H9 (cell line): ENCODE results near the gene DPP10. TPM values are rescaled to one million over a fixed set of nuclear protein-coding genes. Genes with fewer than 3 reads are reported as not detected.

ENCODE experiments used
- DNase-seq: peaks from one replicate; pipeline ENCODE4 v3.0.0-alpha.2; 2017
- H2AFZ ChIP-seq: one replicate; pipeline ENCODE4 v1.6.1; 2013; ENCODE audit warnings: mild to moderate bottlenecking, low read length, control low read depth, moderate library complexity
- H2AK5ac ChIP-seq: 2 replicates; pipeline ENCODE4 v1.6.1; 2013; ENCODE audit warnings: low read length, control low read depth, mixed read lengths; ENCODE audit not compliant: insufficient read length
- H2BK120ac ChIP-seq: one replicate; pipeline ENCODE4 v1.6.1; 2013; ENCODE audit warnings: low read depth, mild to moderate bottlenecking, low read length, control low read depth, inconsistent platforms; ENCODE audit not compliant: poor library complexity, severe bottlenecking
- H2BK12ac ChIP-seq: 2 replicates; pipeline ENCODE4 v1.6.1; 2013; ENCODE audit warnings: low read length, control low read depth, mixed read lengths, low read depth; ENCODE audit not compliant: insufficient read length
- H2BK15ac ChIP-seq: 2 replicates; pipeline ENCODE4 v1.6.1; 2013; ENCODE audit warnings: low read depth, low read length, control low read depth
- H2BK20ac ChIP-seq: one replicate; pipeline ENCODE4 v1.6.1; 2013; ENCODE audit warnings: low read depth, mild to moderate bottlenecking, low read length, control low read depth, inconsistent platforms; ENCODE audit not compliant: poor library complexity, severe bottlenecking
- H2BK5ac ChIP-seq: 2 replicates; pipeline ENCODE4 v1.6.1; 2013; ENCODE audit warnings: low read length, control low read depth, mixed read lengths; ENCODE audit not compliant: insufficient read length
- H3K14ac ChIP-seq: 2 replicates; pipeline ENCODE4 v1.6.1; 2013; ENCODE audit warnings: low read length, control low read depth; ENCODE audit not compliant: insufficient read depth
- H3K18ac ChIP-seq: 2 replicates; pipeline ENCODE4 v1.6.1; 2013; ENCODE audit warnings: low read depth, mild to moderate bottlenecking, mixed read lengths, low read length, control low read depth; ENCODE audit not compliant: insufficient read length
- H3K23ac ChIP-seq: 2 replicates; pipeline ENCODE4 v1.6.1; 2013; ENCODE audit warnings: low read length, control low read depth, mixed read lengths, low read depth; ENCODE audit not compliant: insufficient read length
- H3K23me2 ChIP-seq: 2 replicates; pipeline ENCODE4 v1.6.1; 2013; ENCODE audit warnings: low read depth, mild to moderate bottlenecking, mixed read lengths, low read length, control low read depth; ENCODE audit not compliant: insufficient read length, poor library complexity, severe bottlenecking
- H3K27ac ChIP-seq: 2 replicates; pipeline ENCODE4 v1.5.1; 2013; ENCODE audit warnings: low read length, control low read depth, mixed read lengths, low read depth; ENCODE audit not compliant: insufficient read length
- H3K27me3 ChIP-seq: 2 replicates; pipeline ENCODE4 v1.6.1; 2013; ENCODE audit warnings: low read length, control low read depth, inconsistent platforms; ENCODE audit not compliant: insufficient read depth
- H3K4ac ChIP-seq: 2 replicates; pipeline ENCODE4 v1.6.1; 2013; ENCODE audit warnings: low read depth, mild to moderate bottlenecking, control low read depth, inconsistent platforms, low read length, moderate library complexity
- H3K4me1 ChIP-seq: 2 replicates; pipeline ENCODE4 v1.6.1; 2013; ENCODE audit warnings: low read length, control low read depth, inconsistent platforms; ENCODE audit not compliant: insufficient read depth
- H3K4me2 ChIP-seq: 2 replicates; pipeline ENCODE4 v1.6.1; 2013; ENCODE audit warnings: low read length, control low read depth, mixed read lengths; ENCODE audit not compliant: insufficient read length, insufficient read depth
- H3K56ac ChIP-seq: 2 replicates; pipeline ENCODE4 v1.6.1; 2013; ENCODE audit warnings: low read depth, mild to moderate bottlenecking, mixed read lengths, low read length, control low read depth; ENCODE audit not compliant: insufficient read length
- H3K79me1 ChIP-seq: 2 replicates; pipeline ENCODE4 v1.6.1; 2013; ENCODE audit warnings: low read depth, mild to moderate bottlenecking, moderate library complexity, low read length, control low read depth, inconsistent platforms; ENCODE audit not compliant: insufficient read depth, poor library complexity, severe bottlenecking
- H3K79me2 ChIP-seq: 2 replicates; pipeline ENCODE4 v1.6.1; 2013; ENCODE audit warnings: low read length, control low read depth, inconsistent platforms; ENCODE audit not compliant: insufficient read depth
- H3K9ac ChIP-seq: 2 replicates; pipeline ENCODE4 v1.6.1; 2013; ENCODE audit warnings: low read length, control low read depth, mixed read lengths; ENCODE audit not compliant: insufficient read length; ENCODE audit errors: extremely low read depth
- H3K9me3 ChIP-seq: one replicate; pipeline ENCODE4 v1.6.1; 2013; ENCODE audit warnings: low read depth, low read length, inconsistent platforms; ENCODE audit not compliant: control insufficient read depth
- H3T11ph ChIP-seq: one replicate; pipeline ENCODE4 v1.6.1; 2013; ENCODE audit warnings: mild to moderate bottlenecking, low read length, control low read depth, inconsistent platforms
- H4K20me1 ChIP-seq: one replicate; pipeline ENCODE4 v1.6.1; 2013; ENCODE audit not compliant: control insufficient read depth, insufficient read length, insufficient read depth
- H4K5ac ChIP-seq: 2 replicates; pipeline ENCODE4 v1.6.1; 2013; ENCODE audit warnings: low read depth, mild to moderate bottlenecking, mixed read lengths, low read length, control low read depth; ENCODE audit not compliant: insufficient read length
- H4K8ac ChIP-seq: replicated peaks from 2 replicates; pipeline ENCODE4 v1.6.1; 2013; ENCODE audit warnings: low read length, control low read depth, mixed read lengths, low read depth; ENCODE audit not compliant: insufficient read length
- H4K91ac ChIP-seq: 2 replicates; pipeline ENCODE4 v1.6.1; 2013; ENCODE audit warnings: low read depth, mild to moderate bottlenecking, moderate library complexity, mixed read lengths, low read length, control low read depth; ENCODE audit not compliant: insufficient read length
- H3K27ac Mint-ChIP-seq, 3 experiments: 2 replicates in 2 of 3; 3 replicates in 1 of 3; pipeline ENCODE4 v1.8.0; 2020 to 2021; ENCODE audit warnings: mixed read lengths in 3 of 3, mild to moderate bottlenecking in 1 of 3, moderate library complexity in 1 of 3
- H3K27me3 Mint-ChIP-seq: 2 replicates; pipeline ENCODE4 v1.8.0; 2021; ENCODE audit warnings: low read depth, mild to moderate bottlenecking, moderate library complexity, mixed read lengths
- H3K36me3 Mint-ChIP-seq, 3 experiments: 2 replicates in 2 of 3; 3 replicates in 1 of 3; pipeline ENCODE4 v1.8.0; 2020 to 2021; ENCODE audit warnings: low read depth in 3 of 3, mixed read lengths in 3 of 3; ENCODE audit not compliant: insufficient read depth in 1 of 3
- H3K4me1 Mint-ChIP-seq, 2 experiments: 2 replicates each; pipeline ENCODE4 v1.8.0; 2020; ENCODE audit warnings: mixed read lengths in 2 of 2
- H3K4me3 Mint-ChIP-seq, 2 experiments: 2 replicates in 1 of 2; 3 replicates in 1 of 2; pipeline ENCODE4 v1.8.0; 2020 to 2021; ENCODE audit warnings: mild to moderate bottlenecking in 2 of 2, mixed read lengths in 2 of 2, moderate library complexity in 1 of 2
- H3K9me3 Mint-ChIP-seq, 2 experiments: 2 replicates in 1 of 2; 3 replicates in 1 of 2; pipeline ENCODE4 v1.8.0; 2020; ENCODE audit warnings: mild to moderate bottlenecking in 2 of 2, mixed read lengths in 2 of 2, moderate library complexity in 1 of 2
- WGBS: extraction: QIAGEN DNeasy Blood & Tissue Kit; methylation state at CpG from one replicate; pipeline ENCODE4 v1.1.7; 2013; ENCODE audit warnings: missing lambda C conversion rate, low lambda C conversion rate, mixed read lengths; ENCODE audit not compliant: insufficient read length; ENCODE audit errors: extremely low coverage; 5-methylcytosine and 5-hydroxymethylcytosine counted together
- total RNA-seq: library from RNA; stranded (reverse); gene quantifications from 2 replicates; pipeline ENCODE4 v1.2.1, GENCODE V29; 2021
- TF ChIP-seq, protein P1 (sequence below): fragments of 200-600 bp; sonication (generic); conservative IDR thresholded peaks from 3 replicates; pipeline ENCODE4 v1.8.0; 2021; ENCODE audit warnings: antibody characterized with exemption, mild to moderate bottlenecking

Gene DPP10
- total RNA-seq, 1 experiment from 2014 or later, result 11.3 TPM

- Histone ChIP-seq H3K9ac (no peak overlapping the region), H3K4me2 (no peak overlapping the region), H2BK15ac (no peak overlapping the region), H3K14ac (no peak overlapping the region), H2BK20ac (no peak overlapping the region), H3K4me1 (no peaks in the 10 kb centered on the region), H4K5ac (no peak overlapping the region), H4K8ac (no peak overlapping the region), H3K27ac (no peak overlapping the region), H2AK5ac (no peak overlapping the region), H2AFZ (no peak overlapping the region), H3K18ac (no peak overlapping the region), H3K23me2 (no peaks in the 10 kb centered on the region), H3K56ac (no peak overlapping the region), H3K79me1 (no peaks in the 10 kb centered on the region), H3K4ac (no peak overlapping the region), H2BK5ac (no peak overlapping the region), H3K79me2 (no peaks in the 10 kb centered on the region), H2BK120ac (no peak overlapping the region), H3K9me3 (no peaks in the 10 kb centered on the region), H3T11ph (no peak overlapping the region), H3K23ac (no peak overlapping the region), H4K91ac (no peak overlapping the region), H2BK12ac (no peak overlapping the region), H3K27me3 (no peaks in the 10 kb centered on the region), H4K20me1 (no peaks in the 10 kb centered on the region)
- DNase-seq, result no peak
- no peaks in the 10 kb centered on the region for H3K4me1 Mint-ChIP-seq
- H3K27me3 Mint-ChIP-seq, result no peaks in the 10 kb centered on the region
- TF ChIP-seq, protein P1, sequence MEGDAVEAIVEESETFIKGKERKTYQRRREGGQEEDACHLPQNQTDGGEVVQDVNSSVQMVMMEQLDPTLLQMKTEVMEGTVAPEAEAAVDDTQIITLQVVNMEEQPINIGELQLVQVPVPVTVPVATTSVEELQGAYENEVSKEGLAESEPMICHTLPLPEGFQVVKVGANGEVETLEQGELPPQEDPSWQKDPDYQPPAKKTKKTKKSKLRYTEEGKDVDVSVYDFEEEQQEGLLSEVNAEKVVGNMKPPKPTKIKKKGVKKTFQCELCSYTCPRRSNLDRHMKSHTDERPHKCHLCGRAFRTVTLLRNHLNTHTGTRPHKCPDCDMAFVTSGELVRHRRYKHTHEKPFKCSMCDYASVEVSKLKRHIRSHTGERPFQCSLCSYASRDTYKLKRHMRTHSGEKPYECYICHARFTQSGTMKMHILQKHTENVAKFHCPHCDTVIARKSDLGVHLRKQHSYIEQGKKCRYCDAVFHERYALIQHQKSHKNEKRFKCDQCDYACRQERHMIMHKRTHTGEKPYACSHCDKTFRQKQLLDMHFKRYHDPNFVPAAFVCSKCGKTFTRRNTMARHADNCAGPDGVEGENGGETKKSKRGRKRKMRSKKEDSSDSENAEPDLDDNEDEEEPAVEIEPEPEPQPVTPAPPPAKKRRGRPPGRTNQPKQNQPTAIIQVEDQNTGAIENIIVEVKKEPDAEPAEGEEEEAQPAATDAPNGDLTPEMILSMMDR, result no peak
- 0 out of 7 replicates have a peak overlapping the region, but pooled peaks of 1 of the 3 experiments have one; percentile 7 for H3K27ac Mint-ChIP-seq
- no peak overlapping the region for H3K4me3 Mint-ChIP-seq
- H3K9me3 Mint-ChIP-seq, result no peaks in the 10 kb centered on the region
- no CpG with 5 or more reads among the region's 1 CpG for WGBS
- no peaks in the 10 kb centered on the region for H3K36me3 Mint-ChIP-seq
Measured at GRCh38 chr2:115077626-115078025, 635.2 kb downstream of the DPP10 start.
